ENCODE results near the gene ADGRL1. TPM values are rescaled to one million over a fixed set of nuclear protein-coding genes. Genes with fewer than 3 reads are reported as not detected.
"Not testable (repeated sequence)": the region's sequence is repeated elsewhere in the genome, so short reads cannot be mapped to it uniquely, and the experiment has no call there.

The ADGRL1 gene
- polyA plus RNA-seq, 1 of the 3 experiments (the other 2 are of a cell fraction), result 13.4 TPM

DNA sequence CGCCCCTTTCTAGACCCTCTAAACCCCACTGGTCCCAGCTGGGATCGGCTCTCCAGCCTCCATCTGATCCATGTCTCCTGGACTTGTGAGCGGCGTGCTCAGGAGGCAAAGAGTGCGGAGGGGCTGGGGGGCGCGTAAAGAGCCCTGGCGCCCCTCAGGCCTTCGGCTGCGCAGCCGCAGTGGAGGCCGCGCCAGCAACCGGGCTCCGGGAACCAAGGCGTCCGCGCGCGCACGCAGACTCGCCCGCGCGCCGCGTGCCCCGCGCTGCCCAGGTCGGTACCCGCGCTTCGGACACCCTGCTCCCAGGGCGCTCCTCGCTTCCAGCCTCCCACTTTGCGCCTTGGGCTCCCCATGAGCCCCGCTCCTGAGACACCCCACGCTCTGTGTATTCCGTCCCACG, 3.4 kb upstream of the ADGRL1 start:
- H3K79me2 ChIP-seq (ENCODE audit: insufficient read depth); CTCF ChIA-PET: not testable (repeated sequence)
- peak; percentile 63 for TF ChIP-seq NRF1 (IDR thresholded peaks at IDR 0.05; ENCODE audit: low read depth, low read length)

DNA sequence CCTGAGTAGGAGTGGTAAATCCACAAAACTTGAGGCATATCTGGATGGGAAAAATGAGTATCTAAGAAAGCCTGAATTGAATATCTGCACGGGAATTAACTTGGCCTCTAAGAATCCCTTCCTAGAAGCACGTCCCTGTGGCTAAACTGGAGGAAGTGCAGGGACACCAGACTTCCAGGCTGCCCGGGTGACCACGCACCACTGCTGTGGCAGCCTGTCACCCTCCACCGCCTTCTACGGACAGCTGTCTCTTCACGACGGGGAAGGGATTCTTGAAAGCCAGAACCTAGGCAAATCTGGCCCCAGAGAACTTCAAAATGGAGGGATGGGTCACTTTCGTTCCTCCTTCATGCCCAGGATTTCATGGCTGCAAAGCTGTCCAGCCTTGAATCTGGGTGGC, 2.5 kb upstream of the ADGRL1 start:
- H3K9me2 ChIP-seq; H2AFZ ChIP-seq (ENCODE audit: low read depth); H3K9me3 ChIP-seq; H3F3A ChIP-seq (replicated peaks; ENCODE audit: insufficient read depth); H3K27ac ChIP-seq (ENCODE audit: low read depth in 2 of 2, low read length in 1 of 2); POLR2A ChIA-PET; H3K27me3 ChIP-seq (ENCODE audit: insufficient read depth); DNase-seq; H3K36me3 ChIP-seq (replicated peaks in 1 of 2; ENCODE audit: control insufficient read depth in 1 of 2, insufficient read depth in 2 of 2, low read length in 1 of 2); H3K79me2 ChIP-seq (ENCODE audit: insufficient read depth); H3K4me2 ChIP-seq; H4K20me1 ChIP-seq (ENCODE audit: insufficient read depth); H3K9ac ChIP-seq; H3K4me3 ChIP-seq (ENCODE audit: low read depth in 2 of 2, low read length in 1 of 2): not testable (repeated sequence)
- peaks cover 0 to 12% of the 10 kb centered on the region in 2 experiments; a peak in 1 of 4 replicates for H3K4me1 ChIP-seq (ENCODE audit: control insufficient read depth in 1 of 2, insufficient read depth in 2 of 2, low read depth in 1 of 2, low read length in 1 of 2)
- CTCF ChIA-PET, result interaction anchor here (0.7 kb wide), 1 partner anchor 140 kb away, joined by 3 read pairs; no protein-coding TSS in a partner anchor
- WGBS (ENCODE audit: low lambda C conversion rate), result 73% methylated on average over 8 of the region's 9 CpGs

More for the DNA sequence above, 3.4 kb upstream of the ADGRL1 start:
- POLR2A ChIA-PET; H3K36me3 ChIP-seq (replicated peaks in 1 of 2; ENCODE audit: control insufficient read depth in 1 of 2, insufficient read depth in 2 of 2, low read length in 1 of 2); H3F3A ChIP-seq (replicated peaks; ENCODE audit: insufficient read depth); H4K20me1 ChIP-seq (ENCODE audit: insufficient read depth); H3K4me2 ChIP-seq; H3K27me3 ChIP-seq (ENCODE audit: insufficient read depth); H3K27ac ChIP-seq (ENCODE audit: low read depth in 2 of 2, low read length in 1 of 2); H3K9me2 ChIP-seq; H2AFZ ChIP-seq (ENCODE audit: low read depth); H3K9ac ChIP-seq; H3K9me3 ChIP-seq: not testable (repeated sequence)
- DNase-seq, result peak; percentile 69
- peaks cover 0 to 12% of the 10 kb centered on the region in 2 experiments; a peak in 1 of 4 replicates for H3K4me1 ChIP-seq (ENCODE audit: control insufficient read depth in 1 of 2, insufficient read depth in 2 of 2, low read depth in 1 of 2, low read length in 1 of 2)
- peak overlapping the region in 1 of 2 experiments; percentile 28; a peak in 1 of 4 replicates for H3K4me3 ChIP-seq (ENCODE audit: low read depth in 2 of 2, low read length in 1 of 2)
- WGBS (ENCODE audit: low lambda C conversion rate), result 8% methylated on average over 13 of the region's 40 CpGs

DNA sequence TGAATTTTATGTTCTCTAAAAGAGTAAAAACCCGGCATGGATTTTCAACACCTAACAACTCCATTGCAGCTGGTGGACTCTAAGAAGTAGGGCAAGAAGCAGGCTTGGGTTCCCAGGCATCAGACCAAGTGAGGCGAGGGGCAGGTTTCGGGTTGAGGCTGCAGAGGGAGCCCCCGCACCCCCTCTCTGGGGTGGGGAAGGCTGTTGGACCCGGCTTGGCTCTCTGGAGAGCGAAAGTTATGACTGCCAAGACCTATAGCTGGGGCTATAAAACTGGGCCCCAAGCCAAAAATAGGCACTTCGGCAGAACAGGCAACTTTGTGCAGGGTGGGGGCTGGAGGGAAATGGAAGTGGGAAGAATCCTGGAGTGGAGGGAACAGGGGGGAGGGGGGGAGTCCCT, 1.8 kb upstream of the ADGRL1 start:
- H3K9me3 ChIP-seq; H3K9me2 ChIP-seq; H3K27me3 ChIP-seq (ENCODE audit: insufficient read depth); H3F3A ChIP-seq (replicated peaks; ENCODE audit: insufficient read depth); H4K20me1 ChIP-seq (ENCODE audit: insufficient read depth); POLR2A ChIA-PET; DNase-seq; H3K79me2 ChIP-seq (ENCODE audit: insufficient read depth); H3K36me3 ChIP-seq (replicated peaks in 1 of 2; ENCODE audit: control insufficient read depth in 1 of 2, insufficient read depth in 2 of 2, low read length in 1 of 2); CTCF ChIA-PET: not testable (repeated sequence)
- H3K4me1 ChIP-seq (ENCODE audit: control insufficient read depth in 1 of 2, insufficient read depth in 2 of 2, low read depth in 1 of 2, low read length in 1 of 2), result peaks cover 0 to 12% of the 10 kb centered on the region in 2 experiments; a peak in 1 of 4 replicates
- WGBS (ENCODE audit: low lambda C conversion rate), result 21% methylated on average over 7 of the region's 7 CpGs
- peak overlapping the region in 1 of 2 experiments; percentile 91; a peak in 2 of 4 replicates for H3K27ac ChIP-seq (ENCODE audit: low read depth in 2 of 2, low read length in 1 of 2)
- H3K4me3 ChIP-seq (ENCODE audit: low read depth in 2 of 2, low read length in 1 of 2), result peak overlapping the region; percentile 61 to 62
- peak overlapping the region; percentile 72; the same call in 1 of the 2 replicates for H3K9ac ChIP-seq
- H3K4me2 ChIP-seq, result peak overlapping the region; percentile 79
- H2AFZ ChIP-seq (ENCODE audit: low read depth), result peak overlapping the region; percentile 94; the same call in 1 of the 2 replicates

DNA sequence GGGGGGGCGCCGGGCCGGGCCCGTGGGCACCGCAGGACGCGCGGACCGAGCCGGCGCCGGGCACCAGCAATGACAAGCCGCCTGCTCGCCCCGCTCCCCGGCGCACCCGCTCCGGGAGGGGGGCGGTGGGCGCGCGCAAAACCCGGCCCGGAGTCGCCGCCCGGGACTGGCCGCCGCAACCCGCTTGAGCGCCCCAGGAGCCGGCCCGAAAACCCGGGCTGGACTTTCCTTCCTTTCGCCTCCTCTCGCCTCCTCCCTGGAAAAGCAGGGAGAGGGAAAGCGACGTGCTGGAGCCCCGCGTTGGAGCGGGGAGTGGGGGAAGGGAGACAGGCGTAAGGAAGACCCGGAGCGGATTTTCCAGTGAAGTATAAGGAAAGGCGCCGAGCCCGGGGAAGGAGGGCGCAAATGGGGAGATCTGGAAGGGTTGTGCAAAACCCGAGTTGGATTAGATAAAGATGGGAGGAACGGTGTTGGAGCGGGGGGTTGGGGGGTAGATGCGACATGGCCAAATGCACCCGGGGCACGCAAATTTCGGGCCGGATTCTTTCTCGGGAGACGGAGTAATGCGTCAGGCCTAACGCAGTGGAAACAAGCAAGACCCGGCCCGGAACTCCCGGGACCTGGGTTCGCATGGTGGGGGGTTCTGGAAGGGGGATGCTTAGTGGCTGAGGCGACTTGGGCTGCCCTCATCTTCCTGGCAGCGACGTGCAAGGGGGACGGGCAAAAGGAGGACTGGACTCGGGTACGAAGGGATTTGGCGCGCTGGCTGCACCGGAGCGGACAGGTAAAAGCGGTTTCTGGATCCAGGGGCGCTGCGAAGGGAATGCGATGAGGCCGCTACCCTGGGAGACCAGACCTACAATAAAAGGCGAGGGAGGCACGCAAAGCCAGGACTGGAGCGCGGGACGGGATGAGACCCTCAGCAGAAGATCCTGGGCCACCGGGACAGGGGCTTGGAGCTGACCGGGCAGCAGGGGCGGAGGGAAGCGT, 1.1 kb upstream of the ADGRL1 start:
- Histone ChIP-seq H3K4me3 (ENCODE audit: low read depth in 2 of 2, low read length in 1 of 2) (peak overlapping the region; percentile 61 to 62), H3K9ac (peak overlapping the region; percentile 72), H3K4me2 (peak overlapping the region; percentile 79), H2AFZ (ENCODE audit: low read depth) (peak overlapping the region; percentile 94), H3K27ac (ENCODE audit: low read depth in 2 of 2, low read length in 1 of 2) (peak overlapping the region; percentile 75 to 91), H3K4me1 (ENCODE audit: control insufficient read depth in 1 of 2, insufficient read depth in 2 of 2, low read depth in 1 of 2, low read length in 1 of 2) (peaks cover 0 to 12% of the 10 kb centered on the region in 2 experiments; a peak in 1 of 4 replicates)
- H3F3A ChIP-seq (replicated peaks; ENCODE audit: insufficient read depth); H3K9me3 ChIP-seq; H3K9me2 ChIP-seq; H3K36me3 ChIP-seq (replicated peaks in 1 of 2; ENCODE audit: control insufficient read depth in 1 of 2, insufficient read depth in 2 of 2, low read length in 1 of 2); H4K20me1 ChIP-seq (ENCODE audit: insufficient read depth); H3K27me3 ChIP-seq (ENCODE audit: insufficient read depth); H3K79me2 ChIP-seq (ENCODE audit: insufficient read depth): not testable (repeated sequence)
- TF ChIP-seq FOXM1 (IDR thresholded peaks at IDR 0.05; ENCODE audit: low read depth) (peak; percentile 31; the same call in 1 of the 2 replicates), TAF1 (IDR thresholded peaks at IDR 0.05; ENCODE audit: borderline replicate concordance, low read depth, low read length) (peak; percentile 22; the same call in 1 of the 2 replicates), RAD21 (IDR thresholded peaks at IDR 0.05; ENCODE audit: low read length) (0 out of 2 replicates have a peak, but pooled peaks have one; percentile 5), FOXJ3 (CRISPR knock-in tag; IDR thresholded peaks at IDR 0.05) (0 out of 2 replicates have a peak, but pooled peaks have one; percentile 43), EP300 (IDR thresholded peaks at IDR 0.05; ENCODE audit: borderline replicate concordance in 1 of 2, low read depth in 1 of 2, low read length in 1 of 2) (0 out of 4 replicates have a peak, but pooled peaks of 1 of the 2 experiments have one; percentile 19), CHD2 (IDR thresholded peaks at IDR 0.05; ENCODE audit: low read length, partially characterized antibody) (peak; percentile 86), RFX5 (IDR thresholded peaks at IDR 0.05; ENCODE audit: low read length) (peak; percentile 56), JUND (IDR thresholded peaks at IDR 0.05) (peak; percentile 81; the same call in 1 of the 2 replicates), TEAD4 (IDR thresholded peaks at IDR 0.05; ENCODE audit: borderline replicate concordance, insufficient read depth) (0 out of 2 replicates have a peak, but pooled peaks have one; percentile 16), MAX (IDR thresholded peaks at IDR 0.05; ENCODE audit: low read depth) (peak; percentile 75), YY1 (IDR thresholded peaks at IDR 0.05; ENCODE audit: low read depth) (0 out of 2 replicates have a peak, but pooled peaks have one; percentile 55)
- under 1% methylated on average over 53 of the region's 89 CpGs for WGBS (ENCODE audit: low lambda C conversion rate)
- ChIA-PET POLR2A (interaction anchor here (0.6 kb wide), 1 partner anchor 61 kb away, joined by 3 read pairs; no protein-coding TSS in a partner anchor), CTCF (interaction anchor here (1.9 kb wide), 1 partner anchor 141 kb away, joined by 4 read pairs; no protein-coding TSS in a partner anchor)
- DNase-seq, result peak; percentile 89
